HG03442 (cell line): Measurements from ENCODE around the gene KMO.

Experiments used
- ATAC-seq: cut with Tn5 transposase; IDR thresholded peaks from one replicate; pipeline ENCODE4 v1.9.1; 2021; ENCODE audit warnings: mild to moderate bottlenecking, moderate library complexity; ENCODE audit not compliant: unreplicated experiment

KMO gene

DNA sequence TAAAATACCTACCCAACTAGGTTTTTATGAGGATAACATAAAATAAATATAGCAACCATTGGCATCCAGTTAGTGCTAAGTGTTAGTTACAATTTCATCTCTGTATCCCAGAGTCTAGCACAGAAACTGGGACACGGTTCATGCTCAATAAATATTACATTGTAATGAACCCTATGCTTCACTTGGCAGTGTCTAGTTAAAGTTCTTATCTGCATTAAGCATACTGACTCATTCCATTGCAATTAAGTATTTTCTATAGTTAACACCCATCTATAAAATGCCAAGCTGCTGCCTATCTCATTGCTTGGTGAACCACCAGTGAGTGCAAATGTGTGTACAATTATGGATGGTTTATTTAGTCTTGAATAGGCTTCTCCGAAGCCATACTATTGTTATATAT, 92.8 kb downstream of the KMO start:
- ATAC-seq: no peak

GRCh38 chr1:241627453-241628259, 95.5 kb downstream of the KMO start:
- peak; percentile 80 for ATAC-seq

- ATAC-seq: no peak
Measured at GRCh38 chr1:241630005-241630404, 97.8 kb downstream of the KMO start.

DNA sequence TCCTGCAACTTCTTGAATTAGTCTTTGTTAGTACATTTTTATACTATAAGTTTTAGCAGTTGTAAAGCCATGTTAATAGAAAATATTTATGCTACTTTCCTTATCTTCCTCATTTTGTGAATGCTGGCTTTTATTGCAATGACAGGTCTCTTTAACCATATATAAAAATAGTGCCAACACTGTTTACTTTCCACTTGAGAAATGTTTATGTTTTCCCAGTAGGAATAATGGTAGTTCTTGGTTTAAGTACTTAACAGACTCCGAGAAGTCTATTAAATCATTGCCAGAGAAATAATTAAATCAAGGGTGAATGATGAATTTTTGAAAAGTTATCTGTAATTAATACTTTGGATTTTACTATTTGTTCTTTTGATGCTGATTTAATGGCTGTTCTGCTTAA, 98.3 kb downstream of the KMO start:
- no peak for ATAC-seq

GRCh38 chr1:241630899-241631298, 98.7 kb downstream of the KMO start:
- no peak for ATAC-seq

DNA sequence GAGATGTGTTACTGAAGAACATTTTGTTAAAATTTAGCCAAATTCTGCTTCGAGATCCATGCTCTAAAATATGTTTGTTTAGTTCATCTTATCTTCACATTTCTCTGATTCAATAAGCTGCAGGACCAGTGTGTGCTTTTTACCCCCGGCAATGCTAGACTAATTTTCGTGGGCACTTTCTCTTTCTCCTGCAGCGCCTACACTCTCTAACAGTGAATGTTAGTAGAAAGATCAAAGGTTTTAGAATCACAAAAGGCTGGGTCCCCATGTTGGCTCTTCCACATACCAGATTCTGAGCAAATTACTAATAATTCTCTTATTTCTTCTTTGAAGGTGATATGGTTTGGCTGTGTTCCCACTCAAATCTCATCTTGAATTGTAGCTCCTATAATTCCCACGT, 99.5 kb downstream of the KMO start:
- no peak for ATAC-seq

DNA sequence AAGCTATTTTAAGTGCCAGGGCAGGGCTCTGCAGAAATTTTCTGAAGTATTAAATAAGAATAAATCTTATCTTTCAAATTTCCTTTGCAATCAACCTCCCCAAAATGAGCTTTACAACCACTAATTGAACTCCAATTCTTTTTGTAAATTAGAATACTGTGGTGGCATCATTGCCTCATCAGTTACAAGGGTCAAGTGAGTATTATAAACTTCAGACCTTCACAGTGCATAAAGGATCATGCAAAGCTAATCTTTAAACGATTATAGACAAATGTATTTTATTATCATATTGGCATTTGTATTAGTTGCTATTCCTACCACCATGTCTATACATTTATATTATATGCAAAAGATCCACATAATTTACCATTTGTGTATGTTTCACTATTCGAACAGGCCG, 100.8 kb downstream of the KMO start:
- no peak for ATAC-seq

DNA sequence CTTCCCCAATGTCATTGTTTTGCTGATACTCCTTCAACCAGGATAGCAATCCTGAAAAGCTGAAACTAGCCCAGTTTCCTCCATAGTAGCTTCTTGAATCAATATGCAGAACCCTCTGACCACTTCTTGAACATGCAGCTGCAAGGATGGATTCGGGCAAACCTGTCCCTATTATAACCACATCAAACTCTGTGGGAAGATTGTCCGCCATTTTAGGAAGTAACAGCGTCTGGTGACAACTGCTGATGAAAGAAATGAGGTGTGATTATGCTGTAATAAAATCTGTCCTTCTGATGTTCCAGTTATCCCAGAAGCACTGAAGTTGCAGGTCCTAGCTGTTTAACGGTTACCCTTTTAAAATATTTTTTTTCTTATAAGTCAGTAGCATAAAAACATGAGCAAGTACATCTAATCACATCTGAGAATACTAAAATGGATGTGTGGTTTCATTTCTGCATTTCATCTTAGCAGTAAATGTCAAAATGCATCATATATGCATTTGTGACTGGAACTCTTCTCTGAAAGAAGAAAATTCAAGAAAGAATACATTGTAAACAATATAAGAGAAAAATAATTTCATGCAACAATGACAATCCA, 103.5 kb downstream of the KMO start:
- no peak for ATAC-seq

DNA sequence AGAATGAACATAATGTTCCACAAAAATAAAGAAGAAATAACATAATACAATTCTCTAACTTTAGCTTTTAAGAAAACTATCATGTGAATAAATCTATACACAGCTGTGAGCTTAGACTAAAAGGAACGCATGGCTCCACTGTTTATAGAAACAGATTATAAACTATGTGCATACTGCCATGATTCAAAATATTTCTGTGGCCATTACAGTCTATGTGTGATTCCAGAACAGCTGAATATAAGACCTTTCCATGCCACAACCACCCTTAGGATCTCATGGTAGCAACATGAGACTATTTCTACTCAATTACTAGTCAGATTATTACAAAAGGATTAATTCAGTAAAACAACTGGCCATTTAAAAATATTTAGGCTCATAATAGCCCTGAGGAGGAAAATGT, 104.1 kb downstream of the KMO start:
- ATAC-seq: no peak

DNA sequence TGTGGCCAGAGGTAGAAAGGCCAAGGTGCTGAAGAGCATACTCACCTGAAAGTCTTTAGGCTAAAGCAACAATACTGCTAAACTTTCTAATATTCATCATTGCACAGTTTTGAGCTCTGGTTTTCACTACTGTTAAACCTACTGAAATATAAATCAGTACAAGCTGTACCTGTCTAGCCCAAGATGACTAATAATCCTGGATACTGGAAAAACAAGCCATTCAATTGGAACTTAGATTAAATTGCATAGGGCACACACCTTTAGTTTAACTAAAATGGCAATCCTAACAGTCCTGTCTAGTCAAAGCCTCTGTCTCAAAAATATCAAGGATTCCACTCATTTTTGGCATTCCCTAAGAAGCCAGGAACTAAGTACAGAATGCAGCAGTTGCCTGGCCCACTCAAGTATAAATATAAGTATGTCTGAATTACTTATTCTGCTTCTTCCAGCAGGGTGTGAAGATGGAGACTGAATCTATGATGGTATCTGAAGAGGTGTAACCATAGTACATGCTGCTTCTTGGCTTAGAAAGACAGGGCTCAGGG, 104.9 kb downstream of the KMO start:
- no peak for ATAC-seq

DNA sequence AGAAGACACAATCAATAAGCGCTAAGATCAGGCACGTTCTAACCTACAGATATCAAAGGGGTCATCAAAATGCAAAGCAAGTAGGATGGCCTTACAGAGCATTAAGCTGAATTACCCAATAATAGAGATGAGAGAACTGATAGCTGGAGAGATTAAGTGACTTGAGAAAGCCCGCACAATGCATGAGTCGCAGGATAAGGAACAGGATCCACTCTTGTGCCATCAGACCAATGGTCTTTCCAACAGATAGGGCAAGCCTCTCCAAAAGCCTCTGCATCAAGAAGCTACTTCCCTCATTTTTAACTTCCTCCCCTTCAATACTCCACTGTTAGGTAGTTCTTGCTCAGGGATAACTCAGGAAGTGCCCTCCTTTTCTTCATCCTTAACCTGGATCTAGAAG, 105.4 kb downstream of the KMO start:
- no peak for ATAC-seq

DNA sequence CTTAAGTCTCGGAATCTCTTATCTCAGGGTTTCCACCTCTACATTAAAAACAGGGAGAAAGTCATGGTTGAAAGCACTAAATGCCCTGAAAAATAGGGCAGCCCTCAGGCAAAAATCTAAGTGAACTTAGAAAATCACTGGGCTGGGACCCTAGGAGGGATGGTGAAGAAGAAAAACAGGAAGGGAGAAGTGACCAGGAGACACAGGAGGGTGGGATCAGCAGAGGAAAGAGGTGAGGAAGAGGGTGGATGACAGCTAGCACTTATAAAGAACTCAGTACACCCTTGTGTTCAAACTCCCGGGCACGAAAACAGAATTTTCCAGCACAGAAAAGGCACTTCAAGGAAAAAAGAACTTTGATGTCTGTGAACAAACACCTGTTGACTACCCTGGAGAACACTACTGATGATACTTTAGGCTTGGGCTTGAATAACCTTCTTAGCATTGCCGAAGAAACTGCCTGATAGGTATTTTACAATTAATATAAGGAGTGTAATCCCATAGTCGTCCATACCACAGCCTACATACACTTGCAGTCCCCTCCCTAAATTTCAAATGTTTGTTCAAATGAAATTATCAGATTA, 106.0 kb downstream of the KMO start:
- no peak for ATAC-seq

- ATAC-seq: no peak
Measured at GRCh38 chr1:241638909-241639622, 106.9 kb downstream of the KMO start.

GRCh38 chr1:241639623-241640148, 107.5 kb downstream of the KMO start:
- ATAC-seq: peak; percentile 43

DNA sequence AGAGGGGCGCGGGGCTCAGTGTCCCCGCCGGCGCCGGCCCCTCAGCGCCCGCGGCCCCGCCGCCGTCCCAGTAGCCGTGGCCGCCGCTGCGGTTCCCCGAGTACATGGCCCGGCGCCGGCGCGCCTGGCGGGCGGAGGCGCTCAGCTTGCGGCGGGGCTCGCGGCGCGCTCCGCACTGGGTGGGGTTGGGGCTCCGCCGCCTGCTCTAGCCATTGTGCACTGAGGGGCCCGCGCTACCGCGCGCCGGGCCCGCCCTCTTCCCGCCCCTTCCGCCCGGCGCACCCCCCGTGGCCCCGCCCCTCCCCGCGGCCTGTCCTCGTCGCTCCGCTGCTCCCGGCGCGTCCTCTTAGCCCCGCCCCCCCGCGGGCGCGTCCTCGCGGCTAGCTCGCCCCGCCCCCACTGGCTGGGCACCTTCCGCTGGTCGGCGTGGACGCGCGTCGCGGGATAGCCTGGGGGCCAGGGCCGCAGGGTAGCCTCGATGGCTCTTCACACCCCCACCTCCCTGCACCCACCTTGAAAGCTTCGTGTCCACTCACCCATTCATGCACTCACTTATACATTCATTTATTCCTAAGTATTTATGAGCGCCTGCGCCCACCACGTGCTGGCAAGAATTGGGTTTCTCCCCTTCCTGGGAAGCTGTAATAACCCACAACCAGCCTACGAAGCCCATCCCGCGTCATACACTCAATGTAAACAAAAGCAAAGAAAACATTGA, 108.1 kb downstream of the KMO start, which contains the start of the genes CHML and OPN3:
CHML (minus strand) TSS at position 221 of the 718 bp plus-strand sequence. CDS start 4,603 bp downstream, outside the sequence.
OPN3 (minus strand) TSS at position 221 of the 718 bp plus-strand sequence; CDS start at position 106, 115 bp downstream.
- ATAC-seq: peak; percentile 84

DNA sequence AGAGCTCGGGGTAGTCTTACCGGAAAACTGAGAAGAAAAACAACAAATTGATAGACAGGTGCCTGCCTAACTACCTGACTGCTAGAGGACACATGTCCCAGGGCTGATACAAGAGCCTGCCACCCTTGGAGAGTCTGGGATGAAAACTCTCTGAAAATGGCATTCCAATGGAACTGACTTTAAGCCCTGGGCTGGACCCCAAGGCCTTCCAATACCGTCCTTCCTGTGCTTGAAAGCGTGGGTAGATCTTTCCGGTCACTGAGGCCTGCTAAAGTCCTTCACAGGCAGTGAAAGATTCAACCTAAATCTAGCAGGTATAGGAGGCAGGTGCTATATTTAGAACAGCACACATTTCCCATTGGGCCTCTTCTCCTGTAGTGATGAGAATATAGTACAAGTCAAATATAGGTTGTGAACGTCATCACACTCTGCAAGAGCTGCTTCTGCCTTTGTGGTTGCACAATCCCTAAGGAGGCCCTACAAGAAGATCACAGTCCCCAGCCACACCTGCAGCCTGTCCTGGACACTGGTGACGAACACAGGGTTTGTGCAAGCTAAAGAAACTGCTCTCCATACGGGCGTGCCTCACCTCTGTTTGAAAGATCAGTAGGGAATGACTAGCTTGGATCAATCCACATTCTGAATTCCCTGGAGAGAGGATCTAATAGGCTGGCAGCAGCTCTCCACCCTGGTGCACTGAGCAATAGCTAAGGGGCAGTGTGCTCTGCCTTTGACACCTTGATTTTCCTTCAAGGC, 108.9 kb downstream of the KMO start:
- ATAC-seq: no peak

DNA sequence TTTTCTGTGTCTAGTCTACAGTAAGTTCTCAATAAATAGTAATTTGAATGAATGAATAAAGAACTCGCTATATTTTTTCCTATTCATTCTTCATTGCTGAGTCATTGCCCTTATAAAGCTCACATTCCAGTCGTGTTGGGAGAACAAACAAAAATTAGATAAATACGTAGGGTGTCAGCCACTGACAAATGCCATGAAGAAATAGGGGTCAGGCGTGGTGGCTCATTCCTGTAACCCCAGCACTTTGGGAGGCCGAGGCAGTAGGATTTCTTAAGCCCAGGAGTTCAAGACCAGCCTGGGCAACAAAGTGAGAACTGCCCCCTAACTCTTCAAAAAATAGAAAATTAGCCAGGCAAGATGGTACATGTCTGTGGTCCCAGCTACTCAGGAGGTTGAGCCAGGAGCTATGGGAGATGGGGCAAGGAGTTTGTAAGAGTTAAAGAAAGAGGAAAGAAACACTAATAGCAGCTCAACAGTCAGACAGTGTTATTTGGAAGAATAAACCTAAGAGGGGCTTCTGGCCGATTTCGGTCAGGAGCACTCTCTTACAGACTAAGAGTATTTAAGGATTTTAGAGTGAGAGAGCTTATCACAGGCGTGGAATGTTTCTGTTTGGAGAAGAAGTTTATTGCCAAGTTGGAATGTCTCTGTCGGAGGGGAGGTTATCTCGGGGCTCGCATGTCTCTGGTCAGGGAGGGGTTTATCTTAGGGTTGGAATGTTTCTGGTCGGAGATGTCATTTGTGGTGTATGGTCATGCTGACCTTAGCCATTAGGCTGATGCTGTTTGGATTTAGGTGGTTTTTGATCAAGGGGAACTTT, 109.8 kb downstream of the KMO start:
- ATAC-seq: no peak

- no peak for ATAC-seq
Measured at GRCh38 chr1:241642593-241642944, 110.4 kb downstream of the KMO start.

DNA sequence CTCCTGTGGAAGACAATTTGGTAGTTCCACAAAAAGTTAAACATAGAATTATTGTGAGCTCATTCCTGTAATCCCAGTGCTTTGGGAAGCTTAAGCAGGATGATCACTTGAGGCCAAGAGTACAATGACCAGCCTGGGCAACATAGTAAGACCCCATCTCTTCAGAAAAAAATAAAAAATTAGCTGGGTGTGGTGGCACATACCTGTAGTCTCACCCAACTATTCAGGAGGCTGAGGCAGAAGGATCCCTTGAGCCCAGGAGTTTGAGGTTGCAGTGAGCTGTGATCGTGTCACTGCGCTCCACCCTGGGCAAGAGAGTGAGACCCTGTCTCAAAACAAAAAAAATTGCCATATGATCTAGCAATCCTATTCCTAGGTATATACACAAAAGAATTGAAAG, 112.1 kb downstream of the KMO start:
- ATAC-seq: no peak
